HG02798 (cell line): Measurements from ENCODE around the gene LRRC10.
A peak's percentile ranks its signal among the peaks of the same experiment; 100 is the strongest.

Source experiments
- ATAC-seq: cut with Tn5 transposase; IDR thresholded peaks from one replicate; pipeline ENCODE4 v1.9.1; 2021; ENCODE audit warnings: mild to moderate bottlenecking; ENCODE audit not compliant: unreplicated experiment, poor library complexity

The LRRC10 gene

DNA sequence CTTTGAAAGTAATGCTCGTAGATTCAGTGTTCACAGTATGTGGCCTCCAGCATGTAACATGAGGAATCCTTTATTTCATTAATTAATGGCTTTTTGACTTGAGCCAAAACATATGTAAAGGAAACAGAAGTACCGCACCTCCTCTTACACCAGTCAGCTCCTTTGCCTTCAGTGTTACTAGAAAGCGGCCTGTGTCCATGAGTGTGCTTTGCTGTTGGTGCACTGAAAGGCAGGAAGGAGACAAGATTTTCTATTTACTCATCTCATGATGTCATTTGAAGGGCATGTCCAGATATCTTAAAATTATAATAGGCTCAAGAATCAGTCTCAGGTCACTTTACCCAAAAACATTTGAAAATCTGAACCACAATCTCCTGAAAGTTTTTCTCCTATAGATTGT is 35.4 kb downstream of the LRRC10 start:
- ATAC-seq, result no peak

DNA sequence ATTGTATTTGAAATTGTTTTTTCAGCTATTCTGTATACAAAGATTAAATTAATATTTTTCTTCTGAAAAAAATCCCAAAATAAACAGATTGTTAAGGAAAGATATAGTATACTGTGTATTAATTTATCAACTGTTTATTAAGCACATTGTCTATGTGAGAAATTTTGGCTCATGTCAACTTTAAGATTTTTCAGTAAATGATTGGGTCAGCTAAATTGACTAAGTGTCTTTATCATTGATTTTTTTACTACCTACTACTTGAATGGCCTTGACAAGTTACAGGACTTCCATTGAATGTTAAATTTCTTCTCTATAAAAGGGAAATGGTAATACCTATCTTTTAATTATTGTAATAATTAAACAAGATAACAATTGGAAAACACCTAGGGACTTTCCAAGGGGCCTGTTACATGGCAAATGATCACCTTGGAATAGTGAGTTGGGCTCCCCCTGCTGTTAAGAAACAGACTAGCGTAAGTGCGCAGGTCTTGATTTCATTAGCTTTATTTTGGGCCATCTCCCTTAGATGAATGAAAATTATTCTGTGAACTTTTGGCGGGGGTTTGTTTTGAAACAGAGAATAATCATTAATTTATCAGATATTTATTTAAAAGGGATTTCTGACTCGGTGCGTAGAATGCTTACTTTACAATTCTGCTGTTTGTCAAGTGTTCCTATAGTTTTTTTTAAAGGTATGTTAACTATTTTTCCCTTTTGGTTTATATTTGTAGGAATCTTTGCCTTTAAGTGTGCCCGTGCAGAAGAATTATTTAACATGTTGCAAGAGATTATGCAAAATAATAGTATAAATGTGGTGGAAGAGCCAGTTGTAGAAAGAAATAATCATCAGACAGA is 39.9 kb downstream of the LRRC10 start:
- peak; percentile 75 for ATAC-seq

DNA sequence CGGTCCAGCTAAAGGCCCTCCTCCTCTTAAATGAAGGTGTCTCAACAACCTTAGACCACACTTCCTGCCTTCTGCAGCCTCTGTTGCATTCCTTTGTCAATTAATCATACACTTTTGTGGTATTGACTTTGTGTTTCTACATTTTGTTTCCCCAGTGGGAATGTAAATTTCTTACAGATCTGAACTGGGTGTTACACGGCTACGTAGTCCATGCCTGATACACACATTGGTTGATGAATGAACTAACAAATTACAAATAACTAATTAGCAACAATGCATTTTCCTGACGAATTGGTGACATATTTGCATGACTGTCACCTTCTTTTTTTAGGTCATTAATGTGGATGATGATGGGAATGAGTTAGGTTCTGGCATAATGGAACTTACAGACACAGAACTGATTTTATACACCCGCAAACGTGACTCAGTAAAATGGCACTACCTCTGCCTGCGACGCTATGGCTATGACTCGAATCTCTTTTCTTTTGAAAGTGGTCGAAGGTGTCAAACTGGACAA is 40.6 kb downstream of the LRRC10 start:
- no peak for ATAC-seq

DNA sequence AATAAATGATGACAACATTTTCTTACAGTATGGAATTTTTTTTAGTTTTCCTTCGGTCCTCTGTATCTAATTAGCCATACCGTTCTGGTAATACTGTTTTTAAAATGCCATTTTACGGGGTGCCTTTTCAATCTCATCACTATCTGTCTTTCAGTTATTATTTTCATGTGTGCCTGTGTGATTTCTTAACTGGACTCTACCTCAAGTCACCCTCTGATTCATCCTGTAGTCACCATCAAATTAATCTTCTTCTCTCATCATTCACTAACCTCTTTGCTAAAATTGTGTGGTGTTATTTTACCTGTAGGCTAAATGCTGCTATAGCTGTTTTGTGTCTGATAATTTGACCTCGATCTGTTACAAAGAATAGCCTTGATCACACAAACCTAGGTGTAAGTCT is 41.5 kb downstream of the LRRC10 start:
- ATAC-seq, result no peak

DNA sequence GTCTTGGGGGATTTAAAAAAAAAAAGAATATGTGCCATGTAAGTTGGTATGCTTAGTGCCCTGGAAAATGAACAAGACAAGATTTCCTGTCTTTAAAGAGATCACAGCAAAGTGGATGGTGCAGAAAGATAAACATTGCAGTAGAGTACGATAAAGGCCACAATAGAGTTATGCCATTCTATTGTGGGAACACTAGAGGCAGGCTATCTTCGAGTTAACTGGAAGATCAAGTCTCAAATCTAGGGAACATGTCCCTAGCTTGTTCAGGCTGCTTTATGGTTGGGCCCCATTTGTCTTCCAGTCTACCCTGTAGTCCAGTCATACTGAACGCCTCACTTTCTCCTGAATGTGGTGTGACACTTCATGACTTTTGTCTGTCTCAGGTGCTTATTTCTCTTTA is 44.1 kb downstream of the LRRC10 start:
- ATAC-seq, result no peak

DNA sequence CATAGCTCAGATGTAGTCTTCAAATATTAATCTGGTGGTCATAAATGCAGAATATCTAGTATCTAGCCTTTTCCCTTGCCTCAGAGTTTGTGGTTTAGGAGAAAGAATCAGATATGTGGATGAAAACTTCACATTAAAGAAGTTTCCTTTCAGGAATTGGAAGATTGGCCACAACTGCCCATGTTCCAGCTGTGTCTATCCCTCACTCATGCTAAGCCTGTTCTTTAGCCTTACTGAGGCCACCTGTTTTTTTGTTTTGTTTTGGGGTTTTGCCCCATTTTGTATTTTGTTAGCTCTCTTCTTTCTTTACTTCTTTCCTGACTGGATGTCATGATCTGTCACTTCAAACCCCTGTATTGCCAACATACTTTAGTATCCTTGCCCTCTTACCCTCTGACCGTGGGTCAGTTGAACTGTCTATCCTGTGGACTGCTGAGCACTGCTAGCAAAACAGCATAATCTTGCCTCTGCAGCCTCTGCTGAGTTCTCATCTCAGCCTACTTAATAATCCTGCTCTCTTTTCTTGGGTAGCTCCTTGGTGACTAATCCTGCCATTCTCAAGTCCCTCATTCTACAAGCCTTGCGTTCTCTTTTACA is 47.4 kb downstream of the LRRC10 start:
- no peak for ATAC-seq
